Stimulated activated CD8-positive, alpha-beta memory T cell treated with anti-CD3 and anti-CD28 coated beads, Interleukin-15, amount 100 ng/mL, for 24 hours (primary cell): ENCODE data around the gene TNFRSF9.
"Not testable (repeated sequence)": the region's sequence is repeated elsewhere in the genome, so short reads cannot be mapped to it uniquely, and the experiment has no call there.

Experiments
- DNase-seq: peaks from one replicate; pipeline ENCODE4 v3.0.0-alpha.2; 2020; ENCODE audit warnings: low read depth

The TNFRSF9 gene

GRCh38 chr1:7960867-7961215, 20.2 kb upstream of the TNFRSF9 start:
- no peak for DNase-seq

GRCh38 chr1:7960165-7960564, 19.5 kb upstream of the TNFRSF9 start:
- no peak for DNase-seq

GRCh38 chr1:7956218-7957032, 15.8 kb upstream of the TNFRSF9 start:
- no peak for DNase-seq

GRCh38 chr1:7954683-7955082, 14.0 kb upstream of the TNFRSF9 start:
- DNase-seq: no peak

- DNase-seq: peak; percentile 66
These were observed 13.4 kb upstream of the TNFRSF9 start for GRCh38 chr1:7953850-7954609.

GRCh38 chr1:7952791-7953190, 12.2 kb upstream of the TNFRSF9 start:
- DNase-seq: not testable (repeated sequence)

GRCh38 chr1:7948960-7949359, 8.3 kb upstream of the TNFRSF9 start:
- no peak for DNase-seq

GRCh38 chr1:7943251-7943650, 2.6 kb upstream of the TNFRSF9 start:
- no peak for DNase-seq

GRCh38 chr1:7942214-7942921, 1.7 kb upstream of the TNFRSF9 start:
- DNase-seq: no peak

- no peak for DNase-seq
These were observed 776 bp upstream of the TNFRSF9 start for GRCh38 chr1:7941437-7941793.

GRCh38 chr1:7940034-7940433, 605 bp downstream of the TNFRSF9 start:
- no peak for DNase-seq

- no peak for DNase-seq
These were observed 2.6 kb downstream of the TNFRSF9 start for GRCh38 chr1:7938070-7938469.

GRCh38 chr1:7932524-7933138, 8.0 kb downstream of the TNFRSF9 start:
- DNase-seq: no peak

GRCh38 chr1:7931446-7931812, 9.2 kb downstream of the TNFRSF9 start:
- no peak for DNase-seq

GRCh38 chr1:7930645-7931445, 9.8 kb downstream of the TNFRSF9 start:
- DNase-seq: no peak

- DNase-seq: no peak
These were observed 11.0 kb downstream of the TNFRSF9 start for GRCh38 chr1:7929637-7930036.

- DNase-seq: no peak
These were observed 12.4 kb downstream of the TNFRSF9 start for GRCh38 chr1:7928247-7928646.

- DNase-seq: not testable (repeated sequence)
These were observed 13.6 kb downstream of the TNFRSF9 start for GRCh38 chr1:7927061-7927460.

- no peak for DNase-seq
These were observed 18.3 kb downstream of the TNFRSF9 start for GRCh38 chr1:7922301-7922700.

GRCh38 chr1:7921796-7922195, 18.8 kb downstream of the TNFRSF9 start:
- DNase-seq: no peak

- DNase-seq: no peak
These were observed 20.8 kb downstream of the TNFRSF9 start for GRCh38 chr1:7919880-7920279.

- DNase-seq: not testable (repeated sequence)
These were observed 22.7 kb downstream of the TNFRSF9 start for GRCh38 chr1:7917971-7918370.
